AG08395 (cell line): ENCODE results near the gene DBH.
A peak's percentile ranks its signal among the peaks of the same experiment; 100 is the strongest.

Experiments used
- DNase-seq: peaks from one replicate; pipeline ENCODE4 v3.0.0; 2012; ENCODE audit warnings: mixed read lengths, low spot score

Gene DBH

GRCh38 chr9:133643978-133644760 lies 8.0 kb downstream of the DBH start:
- no peak for DNase-seq

GRCh38 chr9:133645021-133645765 lies 9.0 kb downstream of the DBH start:
- no peak for DNase-seq

- DNase-seq, result no peak
Measured at GRCh38 chr9:133647148-133647547, 11.0 kb downstream of the DBH start.

GRCh38 chr9:133647765-133648469 lies 11.8 kb downstream of the DBH start:
- DNase-seq, result no peak

DNA sequence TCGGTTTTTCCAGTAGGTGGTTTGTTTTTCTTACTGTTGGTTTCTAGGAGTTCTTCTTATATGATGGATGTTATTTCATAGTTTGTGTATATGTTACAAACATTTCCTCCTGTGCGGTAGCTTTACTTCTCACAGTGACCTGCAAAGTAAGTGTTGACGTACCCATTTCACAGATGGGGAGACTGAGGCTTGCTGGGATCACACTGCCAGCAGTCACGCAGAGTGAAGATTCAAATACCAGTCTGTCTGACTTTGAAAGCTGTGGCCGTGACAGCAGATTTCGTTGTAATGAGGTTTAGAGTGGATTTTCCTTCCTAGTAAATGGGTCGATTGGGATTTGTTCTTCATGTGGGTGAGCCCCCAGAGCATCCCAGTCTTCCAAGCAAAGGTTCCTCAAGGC lies 13.0 kb downstream of the DBH start:
- DNase-seq, result no peak

DNA sequence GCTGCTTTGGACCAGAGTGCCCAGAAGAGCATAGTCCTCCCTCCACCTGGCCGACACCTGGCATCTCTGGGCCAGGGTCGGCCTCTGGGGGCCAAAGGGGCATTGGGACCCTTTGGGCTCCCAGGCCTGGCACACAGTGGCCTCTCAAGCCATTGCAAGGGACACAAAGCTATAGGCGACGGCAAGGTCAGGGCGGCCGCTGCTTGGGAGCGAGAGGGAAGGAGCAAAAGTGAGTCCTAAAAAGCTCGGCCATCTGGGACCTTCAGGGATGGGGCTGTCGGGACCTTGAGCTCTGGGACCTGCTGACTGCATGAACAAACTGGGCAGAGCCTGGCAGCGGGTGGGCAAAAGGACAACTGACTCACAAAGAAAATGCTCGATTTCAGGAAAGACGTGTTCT lies 13.9 kb downstream of the DBH start:
- DNase-seq, result no peak

- no peak for DNase-seq
Measured at GRCh38 chr9:133653638-133654037, 17.5 kb downstream of the DBH start.

GRCh38 chr9:133654736-133655657 lies 18.8 kb downstream of the DBH start:
- DNase-seq, result no peak

GRCh38 chr9:133655701-133656100 lies 19.5 kb downstream of the DBH start:
- no peak for DNase-seq

DNA sequence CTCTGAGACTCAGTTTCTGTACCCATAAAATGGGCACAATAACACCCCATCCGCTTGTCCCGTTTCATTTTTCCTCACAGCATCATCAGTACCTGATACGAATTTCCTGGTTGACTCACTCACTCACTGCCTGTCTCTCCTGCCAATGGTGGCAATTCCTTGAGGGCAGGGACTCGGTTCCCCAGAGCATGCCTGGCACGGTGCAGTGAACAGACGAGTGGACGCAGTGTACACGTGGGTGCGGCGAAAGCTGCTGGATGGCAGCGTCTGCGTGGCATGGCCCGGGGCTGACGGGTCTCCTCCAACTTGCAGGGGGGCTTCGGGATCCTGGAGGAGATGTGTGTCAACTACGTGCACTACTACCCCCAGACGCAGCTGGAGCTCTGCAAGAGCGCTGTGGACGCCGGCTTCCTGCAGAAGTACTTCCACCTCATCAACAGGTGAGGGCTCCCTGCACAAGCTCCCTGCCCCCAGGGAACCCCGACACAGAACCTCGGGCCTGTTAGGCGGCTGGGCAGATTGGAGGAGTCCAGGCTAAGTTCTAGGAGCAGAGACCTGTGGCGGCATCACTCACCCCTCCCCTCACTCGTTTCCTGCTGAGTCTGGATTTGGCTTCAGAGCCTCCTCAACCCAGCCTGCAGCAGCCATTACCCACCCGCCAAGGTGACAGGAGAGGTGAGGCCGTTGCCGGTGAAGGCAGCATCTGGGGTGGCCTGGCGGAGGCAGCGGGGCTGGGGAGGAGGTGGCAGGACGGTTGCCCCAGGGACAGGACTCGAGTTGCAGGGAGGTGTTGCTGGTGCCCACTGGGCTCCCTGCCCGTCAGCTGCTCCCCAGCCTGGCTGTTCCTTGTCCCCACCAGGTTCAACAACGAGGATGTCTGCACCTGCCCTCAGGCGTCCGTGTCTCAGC lies 20.3 kb downstream of the DBH start:
- no peak for DNase-seq

- DNase-seq, result no peak
Measured at GRCh38 chr9:133657120-133657661, 21.0 kb downstream of the DBH start.

DNA sequence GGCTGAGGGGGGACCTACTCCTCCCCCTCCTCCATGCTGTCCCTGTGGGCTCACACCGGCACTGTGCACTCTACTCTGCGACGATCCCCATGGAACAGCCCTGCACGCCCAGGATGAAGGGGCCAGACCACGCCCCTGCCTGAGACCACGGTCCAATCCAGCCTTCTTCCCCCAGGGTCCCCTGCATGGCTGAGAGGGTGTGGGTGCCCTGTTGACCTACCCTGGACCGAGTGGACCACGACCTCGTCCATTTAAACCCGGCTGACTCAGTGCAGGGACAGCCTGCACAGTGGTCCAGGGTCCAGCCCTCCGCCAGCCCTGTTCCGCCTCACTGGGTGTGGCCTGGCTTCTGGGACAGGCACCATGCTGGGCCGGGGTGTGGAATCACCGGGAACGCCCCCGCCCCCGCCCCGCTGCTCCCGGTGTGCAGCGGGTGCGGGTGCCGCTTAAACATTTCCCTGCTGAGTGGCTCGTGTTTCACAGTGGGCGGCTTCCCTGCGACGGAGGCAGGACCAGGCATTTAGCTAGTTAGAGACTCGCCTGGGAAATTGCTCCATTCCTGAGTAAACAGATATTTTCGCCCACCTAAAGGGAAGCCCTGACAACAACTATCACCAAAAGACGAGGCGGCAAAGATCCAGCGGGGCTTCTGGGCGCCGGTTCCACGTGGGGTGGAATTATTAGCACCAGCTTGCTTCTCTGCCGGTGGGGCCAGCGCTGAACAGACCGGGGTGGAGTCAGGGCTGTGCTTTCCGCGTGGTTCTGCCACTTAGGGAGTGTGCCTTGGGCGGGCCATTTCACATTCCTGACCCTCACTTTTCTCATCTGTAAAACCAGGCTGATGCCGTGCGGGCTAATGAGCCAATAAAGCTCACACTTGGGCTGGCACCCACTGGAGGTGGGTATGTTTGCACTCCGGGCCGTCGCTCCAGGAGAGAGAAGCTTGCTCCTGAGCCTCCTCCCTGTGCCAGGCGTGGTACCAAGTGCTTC lies 22.6 kb downstream of the DBH start:
- peak; percentile 40 for DNase-seq

DNA sequence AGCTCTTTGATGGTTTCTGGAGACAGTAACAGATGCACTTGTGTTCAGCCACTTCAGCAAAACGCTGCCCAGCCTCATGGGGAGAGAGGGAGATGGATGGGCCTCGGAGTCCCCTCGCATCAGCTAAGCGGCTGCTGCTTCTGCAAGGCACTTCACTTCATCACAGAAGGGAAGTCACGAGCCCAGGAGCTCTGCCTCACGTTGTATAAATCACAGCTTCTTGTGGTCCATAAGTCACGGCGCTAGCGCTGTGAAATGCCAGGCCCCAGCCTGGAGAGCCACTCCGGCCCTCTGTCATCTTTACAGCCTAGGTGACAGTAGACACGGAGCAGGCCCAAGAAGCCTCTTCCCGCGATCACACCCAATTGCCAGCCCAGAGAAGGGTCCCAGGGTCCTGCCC lies 23.4 kb downstream of the DBH start:
- DNase-seq, result no peak

DNA sequence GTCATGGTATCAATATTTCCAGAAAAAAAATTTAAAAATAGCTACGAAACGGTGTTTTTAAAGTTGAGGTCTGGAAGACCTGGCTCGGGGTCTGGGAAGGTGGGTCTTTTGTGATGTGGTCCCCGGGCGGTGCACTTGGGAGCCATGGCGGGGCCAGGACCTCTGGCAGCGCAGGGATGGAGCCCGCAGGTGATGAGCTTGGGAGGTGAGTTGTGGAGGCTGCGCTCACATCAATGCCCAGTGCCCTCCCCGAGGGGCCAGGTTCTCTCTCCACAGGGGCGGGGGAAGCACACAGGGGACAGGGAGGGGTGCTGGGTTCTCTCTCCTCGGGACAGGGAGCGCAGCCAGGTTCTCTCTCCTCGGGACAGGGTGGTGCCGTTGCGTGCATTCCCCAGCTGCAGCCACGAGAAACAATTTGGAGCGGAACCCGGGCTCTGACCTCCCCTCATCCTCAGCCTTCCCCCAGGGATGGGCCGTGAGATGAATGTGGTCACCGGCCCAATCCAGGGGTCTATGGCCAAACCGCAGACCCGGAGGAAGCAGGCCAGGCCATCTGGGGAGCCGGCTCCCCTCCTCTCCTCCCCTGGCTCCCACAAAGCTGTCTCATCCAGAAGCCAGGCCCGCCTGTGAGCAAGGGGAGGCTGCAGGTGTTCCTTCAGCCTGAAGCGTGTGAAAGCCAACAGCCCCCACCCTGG lies 25.8 kb downstream of the DBH start:
- no peak for DNase-seq

DNA sequence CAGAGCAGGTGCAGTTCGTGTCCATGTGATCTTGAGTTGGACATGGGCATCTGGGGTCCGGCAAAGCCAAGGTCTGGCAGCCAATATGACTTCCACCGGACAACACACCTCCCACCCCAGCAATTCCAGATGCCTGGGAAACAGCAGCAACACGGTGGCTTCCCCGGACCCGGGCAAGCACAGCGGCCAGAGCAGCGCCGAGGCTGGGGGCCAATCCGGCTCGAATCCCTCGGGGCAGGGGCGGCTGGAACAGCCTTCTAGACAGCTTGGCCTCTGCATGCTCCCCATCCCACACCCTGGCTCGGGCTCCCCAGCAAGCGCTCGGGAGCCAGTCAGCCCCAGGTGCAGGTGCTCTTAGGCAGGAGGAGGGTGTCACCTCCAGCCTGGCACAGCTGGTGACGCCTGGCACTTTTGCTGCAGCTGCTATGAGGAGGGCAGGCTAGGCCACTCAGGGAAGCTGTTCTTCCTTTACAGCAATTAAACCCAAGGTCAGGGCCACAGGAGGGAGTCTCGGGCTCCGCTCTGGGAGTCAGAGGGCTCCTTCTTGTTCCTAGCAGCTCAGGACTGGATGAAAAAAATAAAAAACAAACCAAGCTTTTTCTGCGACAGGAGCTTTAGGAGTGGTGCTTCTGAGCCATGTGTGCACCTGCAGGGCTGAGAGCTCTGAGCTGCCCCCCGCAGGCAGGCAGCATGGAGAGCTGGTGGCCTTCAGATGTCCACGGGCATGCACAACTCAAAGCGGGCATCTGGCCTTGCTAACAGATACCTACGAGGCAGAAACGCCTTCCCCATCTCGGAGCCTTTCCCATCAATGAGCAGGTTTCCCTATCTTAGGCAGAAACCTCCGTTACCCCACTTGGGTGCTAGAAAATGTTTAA lies 28.2 kb downstream of the DBH start:
- no peak for DNase-seq

- DNase-seq, result no peak
Measured at GRCh38 chr9:133665096-133665495, 28.9 kb downstream of the DBH start.

- DNase-seq, result no peak
Measured at GRCh38 chr9:133665535-133665934, 29.4 kb downstream of the DBH start.

- DNase-seq, result no peak
Measured at GRCh38 chr9:133666387-133666786, 30.2 kb downstream of the DBH start.
